ENCODE measurements around the gene BTF3.

DNA sequence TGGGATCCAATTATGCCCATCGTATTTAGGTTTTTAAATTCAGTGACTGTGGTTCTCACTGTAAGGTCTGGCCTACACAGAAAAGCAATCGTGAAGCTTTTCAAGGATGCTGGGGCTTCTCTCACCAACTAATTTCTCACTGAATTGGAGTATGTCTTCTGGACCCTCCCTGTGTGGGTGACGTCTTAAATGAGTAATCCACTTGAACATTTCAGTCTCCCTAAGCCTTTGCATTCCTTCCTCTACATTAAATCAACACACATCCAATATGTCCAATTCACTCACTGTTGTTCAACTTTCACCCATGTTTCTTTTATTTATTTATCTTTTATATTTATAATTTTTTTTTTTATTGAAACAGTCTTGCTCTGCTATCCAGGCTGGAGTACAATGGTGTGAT lies 12.5 kb upstream of the BTF3 start:
- TF ChIP-seq SMC3 (IDR thresholded peaks at IDR 0.05; ENCODE audit: low read length) (no peak), ZNF549 (CRISPR knock-in tag; IDR thresholded peaks at IDR 0.05) (no peak), CBX2 (IDR thresholded peaks at IDR 0.05; ENCODE audit: low read depth, low read length) (no peak), CBX2 (CRISPR knock-in tag; IDR thresholded peaks at IDR 0.05; ENCODE audit: low read depth) (no peak), ELF4 (CRISPR knock-in tag; IDR thresholded peaks at IDR 0.05; ENCODE audit: borderline replicate concordance) (no peak), ZNF274 (CRISPR knock-in tag; IDR thresholded peaks at IDR 0.05) (no peak), FOXP1 (IDR thresholded peaks at IDR 0.05) (no peak), FOXP1 (CRISPR knock-in tag; IDR thresholded peaks at IDR 0.05) (no peak), HOXD1 (CRISPR knock-in tag; IDR thresholded peaks at IDR 0.05) (no peak), RFX5 (IDR thresholded peaks at IDR 0.05; ENCODE audit: low read depth, low read length) (no peak), ZNF780A (CRISPR knock-in tag; IDR thresholded peaks at IDR 0.05) (no peak)
- TF ChIP-seq, protein P1, sequence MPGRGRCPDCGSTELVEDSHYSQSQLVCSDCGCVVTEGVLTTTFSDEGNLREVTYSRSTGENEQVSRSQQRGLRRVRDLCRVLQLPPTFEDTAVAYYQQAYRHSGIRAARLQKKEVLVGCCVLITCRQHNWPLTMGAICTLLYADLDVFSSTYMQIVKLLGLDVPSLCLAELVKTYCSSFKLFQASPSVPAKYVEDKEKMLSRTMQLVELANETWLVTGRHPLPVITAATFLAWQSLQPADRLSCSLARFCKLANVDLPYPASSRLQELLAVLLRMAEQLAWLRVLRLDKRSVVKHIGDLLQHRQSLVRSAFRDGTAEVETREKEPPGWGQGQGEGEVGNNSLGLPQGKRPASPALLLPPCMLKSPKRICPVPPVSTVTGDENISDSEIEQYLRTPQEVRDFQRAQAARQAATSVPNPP (CRISPR knock-in tag; IDR thresholded peaks at IDR 0.05), result no peak
- TF ChIP-seq, protein P2, sequence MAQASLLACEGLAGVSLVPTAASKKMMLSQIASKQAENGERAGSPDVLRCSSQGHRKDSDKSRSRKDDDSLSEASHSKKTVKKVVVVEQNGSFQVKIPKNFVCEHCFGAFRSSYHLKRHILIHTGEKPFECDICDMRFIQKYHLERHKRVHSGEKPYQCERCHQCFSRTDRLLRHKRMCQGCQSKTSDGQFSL (CRISPR knock-in tag; IDR thresholded peaks at IDR 0.05), result no peak
